WI38 (cell line): ENCODE results near the gene HSPA9.

Source experiments
- H3K4me3 ChIP-seq: 2 replicates; pipeline ENCODE4 v1.5.1; 2011; ENCODE audit warnings: low read depth, mild to moderate bottlenecking, control low read depth, low read length
- TF ChIP-seq, protein P1 (sequence below): IDR thresholded peaks from 2 replicates; pipeline ENCODE4 v1.5.1; 2012; ENCODE audit warnings: low read depth, mild to moderate bottlenecking, control low read depth, low read length

HSPA9 gene

DNA sequence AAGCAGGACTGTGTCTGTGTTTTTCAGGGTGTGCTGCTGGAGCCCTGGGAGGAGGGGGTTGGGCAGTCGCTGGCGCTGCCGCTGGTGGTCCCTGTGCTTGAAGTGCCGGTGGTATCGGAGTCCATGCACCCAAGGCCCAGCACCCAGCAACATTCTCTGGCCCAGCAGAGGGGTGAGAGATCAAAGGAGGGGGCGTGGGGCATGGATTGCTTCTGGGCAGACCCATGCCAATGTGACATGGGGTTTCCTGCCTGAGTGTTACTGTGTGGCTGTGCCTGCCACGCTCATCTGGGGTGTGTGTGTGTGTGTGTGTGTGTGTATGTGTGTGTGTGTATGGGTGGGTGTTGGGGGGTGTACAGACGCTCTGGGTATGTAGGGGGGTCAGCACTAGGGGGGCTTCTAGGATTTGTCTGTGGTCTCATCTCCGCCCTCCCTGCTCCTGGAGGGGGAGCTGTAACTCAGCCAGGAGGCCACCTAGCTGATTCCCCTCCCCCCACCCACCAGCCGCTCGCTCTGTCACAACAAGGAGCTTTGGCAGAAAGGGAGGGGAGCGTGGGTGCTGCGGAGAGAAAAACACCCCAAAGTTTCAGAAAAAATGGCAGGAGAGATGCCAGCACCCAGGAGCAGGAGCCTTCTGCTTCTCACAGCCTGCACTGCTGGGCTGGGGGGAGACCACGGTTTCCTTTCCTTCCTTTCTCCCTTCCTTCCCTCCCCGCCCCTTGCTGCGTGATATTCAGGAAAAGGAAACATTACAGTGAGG, 35.9 kb upstream of the HSPA9 start:
- TF ChIP-seq, protein P1, sequence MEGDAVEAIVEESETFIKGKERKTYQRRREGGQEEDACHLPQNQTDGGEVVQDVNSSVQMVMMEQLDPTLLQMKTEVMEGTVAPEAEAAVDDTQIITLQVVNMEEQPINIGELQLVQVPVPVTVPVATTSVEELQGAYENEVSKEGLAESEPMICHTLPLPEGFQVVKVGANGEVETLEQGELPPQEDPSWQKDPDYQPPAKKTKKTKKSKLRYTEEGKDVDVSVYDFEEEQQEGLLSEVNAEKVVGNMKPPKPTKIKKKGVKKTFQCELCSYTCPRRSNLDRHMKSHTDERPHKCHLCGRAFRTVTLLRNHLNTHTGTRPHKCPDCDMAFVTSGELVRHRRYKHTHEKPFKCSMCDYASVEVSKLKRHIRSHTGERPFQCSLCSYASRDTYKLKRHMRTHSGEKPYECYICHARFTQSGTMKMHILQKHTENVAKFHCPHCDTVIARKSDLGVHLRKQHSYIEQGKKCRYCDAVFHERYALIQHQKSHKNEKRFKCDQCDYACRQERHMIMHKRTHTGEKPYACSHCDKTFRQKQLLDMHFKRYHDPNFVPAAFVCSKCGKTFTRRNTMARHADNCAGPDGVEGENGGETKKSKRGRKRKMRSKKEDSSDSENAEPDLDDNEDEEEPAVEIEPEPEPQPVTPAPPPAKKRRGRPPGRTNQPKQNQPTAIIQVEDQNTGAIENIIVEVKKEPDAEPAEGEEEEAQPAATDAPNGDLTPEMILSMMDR = no peak

DNA sequence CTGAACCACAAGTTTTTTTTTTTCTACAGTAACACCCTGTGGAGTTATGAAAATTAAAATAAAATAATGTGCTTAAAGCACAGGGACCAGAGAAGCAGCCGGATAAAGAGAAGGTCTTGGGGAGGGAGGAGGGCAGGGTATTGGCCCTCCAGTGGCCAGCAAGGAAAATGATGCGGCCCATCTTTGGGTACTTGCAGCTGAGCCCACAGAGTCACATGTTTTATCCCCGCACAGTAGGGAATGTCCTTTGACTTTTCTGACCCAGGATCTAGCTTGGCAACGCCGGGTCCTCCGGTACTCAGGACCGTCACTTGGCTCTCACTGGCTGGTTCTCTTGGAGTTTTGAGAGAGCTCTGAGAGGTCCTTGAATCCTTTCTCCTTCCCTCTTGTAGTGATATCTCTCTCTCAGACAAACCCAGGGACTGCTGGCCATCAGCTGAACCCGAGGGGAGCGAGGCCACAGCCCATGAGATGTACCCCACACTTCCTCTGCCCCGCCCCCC, 35.3 kb upstream of the HSPA9 start:
- TF ChIP-seq, protein P1 = peak; percentile 8; the same call in 1 of the 2 replicates

More for the DNA sequence above, 35.9 kb upstream of the HSPA9 start:
- peak overlapping the region; percentile 39 for H3K4me3 ChIP-seq

DNA sequence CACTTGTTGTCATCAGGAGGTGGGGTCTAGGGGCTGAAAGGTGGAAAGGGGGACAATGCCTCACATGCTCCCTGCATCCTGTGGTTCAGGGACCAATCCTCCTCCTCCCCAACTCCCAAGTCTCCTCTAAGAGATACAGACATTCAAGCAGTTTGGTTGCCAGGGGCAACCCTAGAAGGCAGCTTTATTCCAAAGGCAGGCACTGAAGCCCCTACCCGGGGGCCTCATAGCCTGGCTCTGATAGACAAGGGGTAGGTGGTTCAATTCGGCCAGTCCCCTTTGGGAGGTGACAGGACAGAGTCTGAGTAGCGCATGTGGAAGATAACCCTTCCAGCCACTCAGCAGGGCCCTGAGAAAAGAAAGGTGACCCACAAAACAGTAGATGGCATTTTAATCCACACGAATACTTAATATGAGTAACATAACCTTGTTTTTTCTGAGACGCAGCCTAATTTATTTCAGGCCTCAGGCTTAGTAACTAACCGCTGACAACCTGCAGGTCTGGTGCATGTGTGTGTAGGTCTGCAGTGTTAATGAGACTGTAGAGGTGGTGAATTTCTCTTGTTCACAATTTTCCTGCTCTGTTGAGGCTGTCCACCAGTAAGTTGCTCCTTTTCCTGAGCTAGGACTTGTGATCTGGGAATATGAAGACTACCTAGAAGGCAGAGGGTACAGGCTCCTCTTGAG, 31.3 kb upstream of the HSPA9 start:
- H3K4me3 ChIP-seq = no peak overlapping the region
- TF ChIP-seq, protein P1 = no peak

More for the DNA sequence above, 35.3 kb upstream of the HSPA9 start:
- no peak overlapping the region for H3K4me3 ChIP-seq

DNA sequence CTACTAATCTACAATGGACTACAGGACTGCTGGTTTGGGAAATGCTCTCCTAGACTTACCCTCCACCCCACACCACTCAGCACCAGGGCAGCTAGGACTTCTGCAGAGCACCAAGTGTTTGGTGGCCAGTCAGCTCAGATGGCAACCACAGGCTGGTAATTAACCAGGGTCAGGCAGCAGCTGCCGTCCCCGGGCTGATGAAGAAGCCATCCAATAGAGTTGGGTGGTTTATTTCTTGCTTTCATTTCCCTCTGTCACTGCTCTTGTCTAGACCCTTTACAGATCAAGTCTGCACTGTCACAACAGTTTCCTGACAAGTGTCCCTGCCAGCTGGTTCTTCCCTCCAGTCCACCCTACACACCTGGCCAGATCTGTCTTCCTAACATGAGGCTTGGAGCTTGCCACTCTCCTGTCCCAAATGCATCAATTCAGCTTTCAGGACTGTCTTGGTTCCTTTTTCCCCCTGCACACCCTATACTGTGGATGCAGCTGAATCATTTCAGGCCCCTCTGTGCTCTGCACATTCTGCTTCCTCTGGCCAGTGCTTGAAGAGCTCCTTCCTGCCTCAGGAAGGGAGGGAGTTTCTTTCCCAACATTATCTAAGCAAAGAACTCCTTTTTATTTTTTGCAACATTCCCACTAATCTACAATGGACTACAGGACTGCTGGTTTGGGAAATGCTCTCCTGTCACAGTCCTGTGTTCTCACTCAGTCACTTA, 30.2 kb upstream of the HSPA9 start:
- no peak overlapping the region for H3K4me3 ChIP-seq

DNA sequence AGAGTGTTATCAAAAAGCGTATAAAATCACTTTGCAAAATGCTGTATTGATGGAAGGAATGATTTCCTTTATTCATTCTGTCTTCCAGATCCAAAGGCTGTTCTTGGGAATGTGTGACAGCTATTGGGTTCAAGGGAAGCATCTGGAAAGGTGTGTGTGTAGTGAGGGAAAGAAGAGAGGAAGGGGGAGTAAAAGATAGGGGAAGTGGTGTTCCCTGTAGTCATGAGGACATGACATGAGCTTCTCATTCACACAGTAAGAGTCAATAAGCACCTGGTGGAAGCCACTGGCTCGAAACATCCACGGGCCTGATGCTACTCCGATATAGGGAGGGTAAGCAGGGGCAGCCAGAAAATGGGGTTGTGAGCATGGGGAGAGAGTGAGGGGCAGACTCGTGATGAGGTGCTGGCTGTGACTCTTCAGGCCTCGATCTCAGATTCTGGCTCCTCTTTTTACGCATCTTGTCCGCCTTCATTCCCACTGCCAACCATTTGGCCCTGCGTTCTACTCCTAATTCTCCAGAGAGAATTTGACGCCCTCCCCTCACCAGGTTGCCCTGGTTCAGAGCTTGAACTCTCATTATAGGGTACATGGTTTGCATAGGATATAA, 29.1 kb upstream of the HSPA9 start:
- no peak overlapping the region for H3K4me3 ChIP-seq
- TF ChIP-seq, protein P1 = no peak

More for the DNA sequence above, 30.2 kb upstream of the HSPA9 start:
- TF ChIP-seq, protein P1 = no peak

DNA sequence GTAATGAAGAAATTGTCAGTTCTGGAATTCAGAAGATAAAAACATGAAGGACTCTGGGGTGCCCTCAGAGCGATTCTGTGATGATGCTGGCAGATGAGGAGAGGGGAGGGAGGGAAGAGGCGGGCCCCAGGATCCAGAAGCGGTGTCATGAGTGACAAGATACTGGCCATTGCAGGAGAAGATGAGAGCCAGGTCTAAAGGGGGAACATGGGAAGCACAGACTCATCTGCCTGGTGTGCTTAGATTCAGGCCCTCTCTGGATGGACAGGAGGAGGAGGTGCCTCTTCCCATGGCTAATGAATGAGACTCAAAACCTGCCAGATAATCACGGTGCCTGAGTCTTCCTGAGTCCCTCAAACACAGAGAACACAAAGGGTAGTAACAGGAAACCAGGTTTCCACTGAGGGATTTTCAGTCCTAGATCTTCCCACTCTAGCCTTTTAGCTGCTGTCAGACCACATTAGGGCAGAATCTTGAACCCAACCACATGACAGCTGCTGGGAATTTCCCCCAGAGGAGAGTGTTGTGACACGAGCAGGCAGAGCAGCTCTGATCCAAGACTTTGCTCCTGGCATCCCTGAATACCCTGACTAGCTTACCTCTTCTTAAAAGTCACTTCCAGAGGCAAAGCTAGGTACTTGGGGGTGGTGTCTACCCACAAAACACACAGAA, 28.2 kb upstream of the HSPA9 start:
- TF ChIP-seq, protein P1 = no peak

More for the DNA sequence above, 28.2 kb upstream of the HSPA9 start:
- H3K4me3 ChIP-seq = no peak overlapping the region
